ENCODE measurements around the gene MAP2K5.

DNA sequence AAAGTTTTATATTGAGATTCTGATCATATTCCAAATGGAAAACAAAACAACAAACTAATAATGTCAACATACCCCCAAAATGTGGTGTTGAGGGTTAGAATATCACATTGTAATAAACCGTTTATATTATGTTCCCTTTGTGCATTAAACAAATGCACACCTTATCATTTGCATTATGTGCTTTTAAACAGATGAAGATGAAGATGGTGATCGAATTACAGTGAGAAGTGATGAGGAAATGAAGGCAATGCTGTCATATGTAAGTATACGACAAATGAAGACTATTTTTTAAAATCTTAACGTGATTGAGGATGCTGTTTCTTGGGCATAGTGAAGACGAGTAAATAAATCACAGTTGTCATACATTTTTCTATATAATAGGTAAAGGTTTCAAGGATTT is 20.6 kb downstream of the MAP2K5 start:
- TF ChIP-seq, protein P1, sequence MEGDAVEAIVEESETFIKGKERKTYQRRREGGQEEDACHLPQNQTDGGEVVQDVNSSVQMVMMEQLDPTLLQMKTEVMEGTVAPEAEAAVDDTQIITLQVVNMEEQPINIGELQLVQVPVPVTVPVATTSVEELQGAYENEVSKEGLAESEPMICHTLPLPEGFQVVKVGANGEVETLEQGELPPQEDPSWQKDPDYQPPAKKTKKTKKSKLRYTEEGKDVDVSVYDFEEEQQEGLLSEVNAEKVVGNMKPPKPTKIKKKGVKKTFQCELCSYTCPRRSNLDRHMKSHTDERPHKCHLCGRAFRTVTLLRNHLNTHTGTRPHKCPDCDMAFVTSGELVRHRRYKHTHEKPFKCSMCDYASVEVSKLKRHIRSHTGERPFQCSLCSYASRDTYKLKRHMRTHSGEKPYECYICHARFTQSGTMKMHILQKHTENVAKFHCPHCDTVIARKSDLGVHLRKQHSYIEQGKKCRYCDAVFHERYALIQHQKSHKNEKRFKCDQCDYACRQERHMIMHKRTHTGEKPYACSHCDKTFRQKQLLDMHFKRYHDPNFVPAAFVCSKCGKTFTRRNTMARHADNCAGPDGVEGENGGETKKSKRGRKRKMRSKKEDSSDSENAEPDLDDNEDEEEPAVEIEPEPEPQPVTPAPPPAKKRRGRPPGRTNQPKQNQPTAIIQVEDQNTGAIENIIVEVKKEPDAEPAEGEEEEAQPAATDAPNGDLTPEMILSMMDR (IDR thresholded peaks at IDR 0.05): no peak
- TF ChIP-seq POLR2A (IDR thresholded peaks at IDR 0.05): no peak

Measured in right lobe of liver (tissue), 4 donors.